HG02938 (cell line): ENCODE results near the gene PDZK1.
"Not testable (repeated sequence)": the region's sequence is repeated elsewhere in the genome, so short reads cannot be mapped to it uniquely, and the experiment has no call there.

Experiments used
- ATAC-seq: cut with Tn5 transposase; IDR thresholded peaks from one replicate; pipeline ENCODE4 v1.9.1; 2021; ENCODE audit warnings: mild to moderate bottlenecking, moderate library complexity; ENCODE audit not compliant: unreplicated experiment

PDZK1 gene

GRCh38 chr1:145665015-145665414, 42.2 kb downstream of the PDZK1 start:
- not testable (repeated sequence) for ATAC-seq

DNA sequence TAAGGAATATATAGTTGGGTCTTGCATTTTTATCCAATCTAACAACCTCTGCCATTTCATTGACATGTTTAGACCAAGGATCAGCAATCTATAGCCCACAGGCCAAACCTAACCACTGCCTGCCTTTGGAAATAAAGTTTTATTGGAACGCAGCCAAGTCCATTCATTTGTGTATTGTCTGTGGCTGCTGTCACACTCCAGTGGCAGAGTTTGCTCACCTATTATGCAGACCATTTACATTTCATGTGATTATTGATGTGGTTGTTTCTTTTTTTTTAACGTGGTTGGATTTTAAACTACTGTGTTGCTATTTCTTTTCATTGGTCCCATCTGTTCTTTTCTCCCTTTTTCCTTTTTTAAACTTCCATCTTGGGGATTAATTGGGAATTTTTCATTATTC, 44.7 kb downstream of the PDZK1 start:
- not testable (repeated sequence) for ATAC-seq

DNA sequence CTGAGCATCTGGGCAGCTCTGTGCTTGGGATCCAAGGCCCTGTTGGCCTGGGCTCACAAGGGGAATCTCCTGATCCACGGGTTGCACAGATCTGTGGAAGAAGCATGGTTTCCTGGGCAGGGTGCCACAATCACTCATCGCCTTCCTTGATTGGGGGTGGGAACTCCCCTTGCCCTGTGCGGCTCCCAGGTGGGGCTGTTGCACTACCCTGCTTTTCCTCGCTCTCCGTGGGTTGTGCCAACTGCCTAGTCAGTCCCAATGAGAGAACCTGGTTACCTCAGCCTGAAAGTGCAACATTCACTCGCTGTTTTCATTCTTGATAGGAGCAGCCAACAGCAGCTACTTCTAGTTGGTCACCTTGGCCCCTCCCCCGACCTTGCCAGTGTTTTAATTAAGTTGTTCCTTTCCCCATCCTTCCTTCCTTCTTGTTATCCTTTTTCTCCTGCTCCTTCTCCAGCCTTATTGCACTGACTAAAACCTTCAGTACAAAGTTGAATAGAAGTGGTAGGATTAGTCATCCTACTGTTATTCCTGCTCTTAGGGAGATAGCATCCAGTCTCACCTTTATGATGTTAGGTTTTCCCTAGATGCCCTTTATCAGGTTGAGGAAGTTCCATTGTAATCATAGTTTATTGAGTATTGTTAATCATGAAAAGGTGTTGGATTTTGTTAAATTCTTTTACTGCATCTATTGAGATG, 50.8 kb downstream of the PDZK1 start:
- ATAC-seq: not testable (repeated sequence)

DNA sequence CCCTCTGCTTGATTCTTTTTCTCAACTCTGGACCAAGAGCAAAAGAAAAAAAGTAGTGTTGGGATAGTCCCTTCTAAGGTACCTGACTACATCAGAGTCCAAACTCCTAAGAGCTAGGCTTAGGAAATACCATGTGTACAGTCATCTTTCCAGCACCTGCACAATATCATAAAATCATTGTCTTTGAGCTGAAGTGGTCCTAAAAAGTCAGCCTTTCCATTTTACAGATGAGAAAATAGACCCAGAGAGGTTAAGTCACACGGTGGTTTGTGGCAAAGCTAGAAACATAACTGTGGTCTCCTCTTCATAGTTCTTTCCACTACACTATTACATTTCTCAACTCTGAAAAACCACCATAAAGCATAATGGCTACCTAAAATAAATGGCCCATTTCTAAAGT, 63.2 kb downstream of the PDZK1 start:
- ATAC-seq: not testable (repeated sequence)

GRCh38 chr1:145641886-145642285, 65.3 kb downstream of the PDZK1 start:
- ATAC-seq: not testable (repeated sequence)

GRCh38 chr1:145636237-145636636, 70.9 kb downstream of the PDZK1 start:
- not testable (repeated sequence) for ATAC-seq

GRCh38 chr1:145622177-145622576, 85.0 kb downstream of the PDZK1 start:
- ATAC-seq: not testable (repeated sequence)
